Panc1 (cell line): Measurements from ENCODE around the gene CYB5A. TPM values are rescaled to one million over a fixed set of nuclear protein-coding genes. Genes with fewer than 3 reads are reported as not detected.

Source experiments
- ATAC-seq: fragments of 200-7000 bp; cut with Tn5 transposase; 2 replicates; pipeline ENCODE4 v1.9.1; 2020; ENCODE audit warnings: mild to moderate bottlenecking, moderate library complexity
- BruUV-seq: library from RNA; stranded (reverse); fragments of 400-500 nt; replicated peaks from 2 replicates; lab custom pipeline; 2021; lab: Mats Ljungman, UMichigan
- CTCF ChIA-PET: fragments of 300-600 bp; sonication (Branson Sonifier 250); formaldehyde crosslinking; loops from one replicate; lab custom pipeline; 2022; ENCODE audit warnings: antibody characterized with exemption; lab: Charles Lee
- POLR2A ChIA-PET: fragments of 300-600 bp; sonication (Branson Sonifier 250); formaldehyde crosslinking; loops from one replicate; lab custom pipeline; 2022; ENCODE audit warnings: antibody characterized with exemption; lab: Charles Lee
- DNase-seq: peaks from one replicate; pipeline ENCODE4 v3.0.0-alpha.2; 2010; ENCODE audit warnings: low read depth, low spot score
- H3K27ac ChIP-seq: 2 replicates; pipeline ENCODE4 v1.5.1; 2011; ENCODE audit warnings: mild to moderate bottlenecking, low read length, inconsistent platforms
- H3K27me3 ChIP-seq: fragments of 200-500 bp; sonication (Bioruptor generic); 2 replicates; pipeline ENCODE4 v1.6.0; 2014; ENCODE audit warnings: low read length, inconsistent platforms; ENCODE audit not compliant: control insufficient read depth, insufficient read depth
- H3K36me3 ChIP-seq: fragments of 200-500 bp; sonication (Bioruptor generic); 2 replicates; pipeline ENCODE4 v1.5.1; 2014; ENCODE audit warnings: inconsistent platforms, mild to moderate bottlenecking, low read length, moderate library complexity; ENCODE audit not compliant: control insufficient read depth, insufficient read depth
- H3K4me1 ChIP-seq: 2 replicates; pipeline ENCODE4 v1.5.1; 2011; ENCODE audit warnings: inconsistent platforms, mild to moderate bottlenecking, low read length, moderate library complexity; ENCODE audit not compliant: control insufficient read depth, insufficient read depth
- H3K4me3 ChIP-seq, 2 experiments: 2 replicates each; pipeline ENCODE4 v1.5.1; 2011 to 2012; ENCODE audit warnings: low read depth in 2 of 2, low read length in 2 of 2, mild to moderate bottlenecking in 2 of 2, inconsistent platforms in 1 of 2, moderate library complexity in 1 of 2
- H3K9me3 ChIP-seq: fragments of 200-500 bp; sonication (Bioruptor generic); 2 replicates; pipeline ENCODE4 v1.5.1; 2014; ENCODE audit warnings: low read depth, mild to moderate bottlenecking, inconsistent platforms, low read length, moderate library complexity; ENCODE audit not compliant: control insufficient read depth, insufficient read depth
- POLR2AphosphoS5 ChIP-seq: IDR thresholded peaks from 2 replicates; pipeline ENCODE4 v1.6.1; 2012; ENCODE audit warnings: mild to moderate bottlenecking, low read depth, low read length, moderate library complexity
- REST ChIP-seq, 2 experiments: IDR thresholded peaks; 2 replicates each; pipeline ENCODE4 v1.6.1; 2011 to 2012; ENCODE audit warnings: low read depth in 2 of 2, control low read depth in 1 of 2, low read length in 1 of 2, mild to moderate bottlenecking in 1 of 2, moderate library complexity in 1 of 2; ENCODE audit not compliant: insufficient read depth in 1 of 2
- SIN3A ChIP-seq: IDR thresholded peaks from 2 replicates; pipeline ENCODE4 v1.6.1; 2012; ENCODE audit warnings: low read depth, mild to moderate bottlenecking, low read length, moderate library complexity, borderline replicate concordance; ENCODE audit not compliant: insufficient read depth
- TCF7L2 ChIP-seq: IDR thresholded peaks from 2 replicates; pipeline ENCODE4 v1.6.1; 2011; ENCODE audit warnings: mild to moderate bottlenecking, low read depth, low read length, inconsistent platforms
- in situ Hi-C: cut with HindIII; loops from 2 replicates; pipeline ENCODE4 v1.10.0; 2016; ENCODE audit warnings: low sequenced_read_pairs, low pct_unique_long_range_greater_than_20kb
- intact Hi-C: fragments of 100-400 bp; cut with micrococcal nuclease; formaldehyde crosslinking; loops from one replicate; pipeline ENCODE4 v1.10.0; 2022; ENCODE audit not compliant: unreplicated experiment
- total RNA-seq: library from RNA; stranded (reverse); gene quantifications from one replicate; pipeline ENCODE4 v1.2.1, GENCODE V29; 2021; ENCODE audit not compliant: unreplicated experiment
- TF ChIP-seq, protein P1 (sequence below): fragments of 450-650 bp; IDR thresholded peaks from 2 replicates; pipeline ENCODE4 v1.5.1; 2017; ENCODE audit warnings: mild to moderate bottlenecking

Gene CYB5A
- total RNA-seq, 1 experiment from 2014 or later = 51.3 TPM

DNA sequence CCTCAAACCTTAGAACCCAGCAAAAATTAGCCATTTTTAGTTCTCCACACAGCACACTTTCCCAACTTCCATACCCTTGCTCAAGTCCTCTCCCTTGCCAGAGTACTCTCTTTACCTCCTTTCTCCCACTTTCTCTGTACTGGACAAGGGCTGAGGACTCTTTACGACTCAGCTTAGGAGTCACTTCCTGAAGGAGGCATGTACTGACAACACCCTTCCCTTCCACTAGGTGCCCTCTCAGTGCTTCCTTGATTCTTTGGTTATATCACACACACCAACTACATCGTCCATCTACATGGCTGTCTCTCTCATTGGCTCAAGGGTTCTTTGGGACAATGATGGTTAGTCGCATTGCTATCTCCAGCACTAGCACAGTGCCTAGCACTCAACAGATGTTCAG, 18.6 kb upstream of the CYB5A start:
- intact Hi-C loops (no loop called here), in situ Hi-C loops (no loop called here)
- H3K9me3 ChIP-seq = no peaks in the 10 kb centered on the region
- H3K4me3 ChIP-seq = no peak overlapping the region
- H3K36me3 ChIP-seq = no peaks in the 10 kb centered on the region
- no peak overlapping the region for H3K27ac ChIP-seq
- TF ChIP-seq, protein P1, sequence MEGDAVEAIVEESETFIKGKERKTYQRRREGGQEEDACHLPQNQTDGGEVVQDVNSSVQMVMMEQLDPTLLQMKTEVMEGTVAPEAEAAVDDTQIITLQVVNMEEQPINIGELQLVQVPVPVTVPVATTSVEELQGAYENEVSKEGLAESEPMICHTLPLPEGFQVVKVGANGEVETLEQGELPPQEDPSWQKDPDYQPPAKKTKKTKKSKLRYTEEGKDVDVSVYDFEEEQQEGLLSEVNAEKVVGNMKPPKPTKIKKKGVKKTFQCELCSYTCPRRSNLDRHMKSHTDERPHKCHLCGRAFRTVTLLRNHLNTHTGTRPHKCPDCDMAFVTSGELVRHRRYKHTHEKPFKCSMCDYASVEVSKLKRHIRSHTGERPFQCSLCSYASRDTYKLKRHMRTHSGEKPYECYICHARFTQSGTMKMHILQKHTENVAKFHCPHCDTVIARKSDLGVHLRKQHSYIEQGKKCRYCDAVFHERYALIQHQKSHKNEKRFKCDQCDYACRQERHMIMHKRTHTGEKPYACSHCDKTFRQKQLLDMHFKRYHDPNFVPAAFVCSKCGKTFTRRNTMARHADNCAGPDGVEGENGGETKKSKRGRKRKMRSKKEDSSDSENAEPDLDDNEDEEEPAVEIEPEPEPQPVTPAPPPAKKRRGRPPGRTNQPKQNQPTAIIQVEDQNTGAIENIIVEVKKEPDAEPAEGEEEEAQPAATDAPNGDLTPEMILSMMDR = peak; percentile 67
- no peak for TF ChIP-seq SIN3A
- H3K4me1 ChIP-seq = no peaks in the 10 kb centered on the region
- POLR2A ChIA-PET = no interaction called here
- ATAC-seq (peak; percentile 98), DNase-seq (peak; percentile 36)
- peaks cover 15% of the 10 kb centered on the region for H3K27me3 ChIP-seq
- CTCF ChIA-PET = interaction anchor here (0.7 to 1.6 kb wide), 2 partner anchors 10 to 186 kb away, joined by 4 to 5 read pairs; partner anchors contain the start of gene CNDP2
- no TSS peak for BruUV-seq

- Histone ChIP-seq H3K27ac (no peak overlapping the region), H3K27me3 (peaks cover 42% of the 10 kb centered on the region), H3K9me3 (no peaks in the 10 kb centered on the region), H3K4me3 (no peak overlapping the region), H3K36me3 (no peaks in the 10 kb centered on the region), H3K4me1 (no peaks in the 10 kb centered on the region)
- in situ Hi-C loops (no loop called here), intact Hi-C loops (no loop called here)
- no peak for TF ChIP-seq SIN3A
- TF ChIP-seq TCF7L2 = no peak
- TF ChIP-seq POLR2AphosphoS5 = no peak
- TF ChIP-seq, protein P1 = no peak
- no peak for TF ChIP-seq REST (IDR thresholded peaks at IDR 0.05; ENCODE audit: insufficient read depth in 1 of 2, low read depth in 2 of 2, low read length in 1 of 2)
- ChIA-PET POLR2A (no interaction called here), CTCF (no interaction called here)
- ATAC-seq (no peak; the same call in 1 of the 2 replicates), DNase-seq (no peak)
- no TSS peak for BruUV-seq
Measured at GRCh38 chr18:74303936-74304335, 12.2 kb upstream of the CYB5A start.

GRCh38 chr18:74303306-74303705, 11.5 kb upstream of the CYB5A start:
- no peak overlapping the region for H3K4me3 ChIP-seq
- in situ Hi-C loops (no loop called here), intact Hi-C loops (no loop called here)
- no peak for TF ChIP-seq REST (IDR thresholded peaks at IDR 0.05; ENCODE audit: insufficient read depth in 1 of 2, low read depth in 2 of 2, low read length in 1 of 2)
- TF ChIP-seq, protein P1 = no peak
- no peak for TF ChIP-seq TCF7L2
- no peak for TF ChIP-seq SIN3A
- no peak for TF ChIP-seq POLR2AphosphoS5
- peaks cover 42% of the 10 kb centered on the region for H3K27me3 ChIP-seq
- DNase-seq (no peak), ATAC-seq (no peak)
- POLR2A ChIA-PET = no interaction called here
- no peak overlapping the region for H3K27ac ChIP-seq
- no peaks in the 10 kb centered on the region for H3K9me3 ChIP-seq
- no peaks in the 10 kb centered on the region for H3K4me1 ChIP-seq
- BruUV-seq = no TSS peak
- no peaks in the 10 kb centered on the region for H3K36me3 ChIP-seq
- CTCF ChIA-PET = no interaction called here
